ENCODE data around the gene WTIP. TPM values are rescaled to one million over a fixed set of nuclear protein-coding genes. Genes with fewer than 3 reads are reported as not detected.
A peak's percentile ranks its signal among the peaks of the same experiment; 100 is the strongest.

The WTIP gene
- total RNA-seq (2012; rRNA removed) (35.0 and 48.9 TPM in 2 replicates), polyA plus RNA-seq (2012; rRNA removed) (30.3 and 30.7 TPM in 2 replicates), Bru-seq, nascent RNA (percentile 79 among the genes with signal in this experiment), BruChase-seq, experiment 1, labeled RNA remaining after a 6-hour chase (percentile 84 among the genes with signal in this experiment), BruChase-seq, experiment 2, labeled RNA remaining after a 2-hour chase (percentile 80 among the genes with signal in this experiment)
- 25.9 and 38.5 TPM in 2 replicates for polyA plus RNA-seq (2012; cell fraction: cytosol; rRNA removed)
- polyA plus RNA-seq (2012; cell fraction: nucleus; rRNA removed; ENCODE audit: low replicate concordance): 19.3 and 41.0 TPM in 2 replicates
- long read RNA-seq, full-length matches to known transcripts: 49 of 55 reads
- long read RNA-seq, partial matches to known transcripts: 0 of 55 reads
- long read RNA-seq, other reads (novel, unspliced or antisense): 6 of 55 reads

DNA sequence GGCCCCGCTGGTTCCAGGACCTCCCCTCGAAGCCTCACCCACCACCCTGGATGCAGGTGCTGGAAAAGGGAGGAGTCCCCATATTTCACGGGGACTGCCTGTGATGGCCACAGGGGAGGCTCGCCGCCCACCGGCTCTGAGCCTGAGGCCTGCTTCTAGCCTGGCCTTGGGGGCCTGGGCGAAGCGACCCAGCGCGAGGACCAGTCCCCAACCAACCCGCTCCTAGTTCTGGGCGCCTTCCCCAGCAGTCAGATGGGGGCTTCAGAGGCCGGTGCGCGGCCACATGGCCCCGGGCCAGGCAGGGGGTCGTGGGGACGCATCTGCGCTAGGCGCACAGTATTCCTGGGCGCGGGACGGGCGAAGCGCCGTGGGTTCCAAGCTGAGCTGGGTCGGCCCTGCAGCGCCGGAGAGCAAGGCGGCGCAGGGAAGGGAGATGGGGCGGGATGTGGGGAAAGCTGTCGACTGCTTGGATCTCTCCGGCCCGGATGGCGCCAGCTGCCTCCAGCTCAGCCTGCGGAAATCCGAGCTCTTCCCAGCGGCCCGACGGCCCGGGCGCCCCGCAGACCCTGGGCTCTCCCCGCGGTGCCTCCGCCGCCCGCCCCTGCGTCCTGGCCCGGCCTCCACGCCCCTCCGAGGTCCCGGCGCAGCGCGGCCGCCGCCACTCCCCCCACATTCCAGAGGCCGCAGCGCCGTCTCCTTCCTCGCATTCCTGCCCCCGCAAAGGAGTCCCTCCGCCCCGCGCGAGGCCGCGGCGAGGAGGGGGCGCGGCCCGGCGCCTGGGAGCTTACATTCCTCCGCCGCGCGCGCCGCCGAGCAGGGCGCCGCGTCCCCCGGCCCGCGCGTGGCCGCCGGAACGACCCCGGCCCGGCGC lies at the start of gene WTIP:
TSS of gene WTIP (plus strand) at position 788 of the 871 bp plus-strand sequence. CDS start 217 bp downstream, outside the sequence.
- H3K36me3 ChIP-seq (ENCODE audit: control insufficient read depth, insufficient read depth, low read length): peaks cover 10% of the 10 kb centered on the region
- no peaks in the 10 kb centered on the region for H3K9me3 ChIP-seq (ENCODE audit: control insufficient read depth, insufficient read depth, low read length)
- H2BK15ac ChIP-seq (ENCODE audit: low read depth, low read length): peak within 1 kb of the TSS; percentile 19; the same call in 2 of the 3 replicates
- H4K91ac ChIP-seq (ENCODE audit: insufficient read depth, low read depth, low read length): peak within 1 kb of the TSS; percentile 89
- peak within 1 kb of the TSS; percentile 45; the same call in 1 of the 2 replicates for H2BK20ac ChIP-seq (ENCODE audit: low read depth, low read length)
- dilution Hi-C loops (cut with HindIII; ENCODE audit: low sequenced_read_pairs, unreplicated experiment) (no loop called here), in situ Hi-C loops (cut with MboI; ENCODE audit: low sequenced_read_pairs) (no loop called here), intact Hi-C loops (cut with micrococcal nuclease) (loop anchor here (2.0 kb wide), 1 partner anchor 52 kb away; the partner anchor contains the start of gene UBA2)
- peak within 1 kb of the TSS; percentile 74 for H2AK5ac ChIP-seq (ENCODE audit: low read depth, low read length)
- peak within 1 kb of the TSS; percentile 70 for H4K5ac ChIP-seq (ENCODE audit: low read depth, low read length)
- H3K18ac ChIP-seq (ENCODE audit: low read depth, low read length): peak within 1 kb of the TSS; percentile 17; the same call in 1 of the 2 replicates
- peaks cover 14% of the 10 kb centered on the region for H3K4me1 ChIP-seq (ENCODE audit: control insufficient read depth, insufficient read depth, low read length)
- POLR2A ChIA-PET (ENCODE audit: unreplicated experiment): no interaction called here
- TF ChIP-seq SMC3 (IDR thresholded peaks at IDR 0.05; ENCODE audit: low read depth, low read length) (no peak), MAZ (IDR thresholded peaks at IDR 0.05; ENCODE audit: borderline replicate concordance, low read depth, low read length) (peak; percentile 98), POLR2A (IDR thresholded peaks at IDR 0.05; ENCODE audit: low read depth, low read length) (peak; percentile 56), RCOR1 (IDR thresholded peaks at IDR 0.05; ENCODE audit: insufficient replicate concordance, low read length) (peak; percentile 54), MXI1 (IDR thresholded peaks at IDR 0.05; ENCODE audit: borderline replicate concordance, low read depth, low read length) (peak; percentile 42; the same call in 1 of the 2 replicates)
- H3K4ac ChIP-seq (ENCODE audit: low read depth, low read length): peak within 1 kb of the TSS; percentile 75
- H3K4me3 ChIP-seq (ENCODE audit: insufficient read depth, low read depth, low read length): peak within 1 kb of the TSS; percentile 78
- WGBS, 2 experiments (ENCODE audit: extremely low coverage in 2 of 2, insufficient read length in 1 of 2): 5% methylated on average over 28 of the region's 95 CpGs; no CpG with 5 or more reads in 1 of the 2 experiments
- H3K27ac ChIP-seq (ENCODE audit: insufficient read depth, low read length): peak within 1 kb of the TSS; percentile 93
- ATAC-seq (ENCODE audit: low read depth): peak; percentile 88
- peak within 1 kb of the TSS; percentile 99 for H3K4me2 ChIP-seq (ENCODE audit: low read depth, low read length)
- H3K79me1 ChIP-seq (ENCODE audit: low read depth in 1 of 2, low read length in 2 of 2): peaks cover 0 to 38% of the 10 kb centered on the region in 2 experiments; a peak in 2 of 4 replicates
- H3K9ac ChIP-seq (ENCODE audit: low read depth, low read length): peak within 1 kb of the TSS; percentile 72
- H2BK120ac ChIP-seq (ENCODE audit: low read depth, low read length): peak within 1 kb of the TSS; percentile 78
- H3K27me3 ChIP-seq (ENCODE audit: control insufficient read depth, insufficient read depth, low read length): no peaks in the 10 kb centered on the region
- no TSS peak for BruUV-seq (replicated peaks)
- DNase-seq: peak; percentile 88
- peak within 1 kb of the TSS; percentile 98 for H2AFZ ChIP-seq (replicated peaks; ENCODE audit: low read length, poor library complexity)
- peak within 1 kb of the TSS; percentile 74 for H3K14ac ChIP-seq (replicated peaks; ENCODE audit: low read depth, low read length)
- H3K9me1 ChIP-seq (ENCODE audit: insufficient read depth, low read length): peaks cover 25% of the 10 kb centered on the region
- peak within 1 kb of the TSS; percentile 63 for H3K56ac ChIP-seq (ENCODE audit: extremely low read depth, insufficient read depth, low read length)
- H2AK9ac ChIP-seq (replicated peaks; ENCODE audit: low read depth, low read length, poor library complexity): peak within 1 kb of the TSS; percentile 97
- H2BK5ac ChIP-seq (ENCODE audit: low read depth, low read length, poor library complexity, severe bottlenecking): peak within 1 kb of the TSS; percentile 78
- peak within 1 kb of the TSS; percentile 91 to 94 for H4K8ac ChIP-seq (ENCODE audit: low read depth in 2 of 2, low read length in 2 of 2)
- CTCF ChIA-PET: no interaction called here
- peak within 1 kb of the TSS; percentile 87 for H3K23ac ChIP-seq (ENCODE audit: low read depth, low read length)
- H4K20me1 ChIP-seq (ENCODE audit: insufficient read depth, low read length): peaks cover 37% of the 10 kb centered on the region
